ENCODE results near the gene RETN.

RETN gene

DNA sequence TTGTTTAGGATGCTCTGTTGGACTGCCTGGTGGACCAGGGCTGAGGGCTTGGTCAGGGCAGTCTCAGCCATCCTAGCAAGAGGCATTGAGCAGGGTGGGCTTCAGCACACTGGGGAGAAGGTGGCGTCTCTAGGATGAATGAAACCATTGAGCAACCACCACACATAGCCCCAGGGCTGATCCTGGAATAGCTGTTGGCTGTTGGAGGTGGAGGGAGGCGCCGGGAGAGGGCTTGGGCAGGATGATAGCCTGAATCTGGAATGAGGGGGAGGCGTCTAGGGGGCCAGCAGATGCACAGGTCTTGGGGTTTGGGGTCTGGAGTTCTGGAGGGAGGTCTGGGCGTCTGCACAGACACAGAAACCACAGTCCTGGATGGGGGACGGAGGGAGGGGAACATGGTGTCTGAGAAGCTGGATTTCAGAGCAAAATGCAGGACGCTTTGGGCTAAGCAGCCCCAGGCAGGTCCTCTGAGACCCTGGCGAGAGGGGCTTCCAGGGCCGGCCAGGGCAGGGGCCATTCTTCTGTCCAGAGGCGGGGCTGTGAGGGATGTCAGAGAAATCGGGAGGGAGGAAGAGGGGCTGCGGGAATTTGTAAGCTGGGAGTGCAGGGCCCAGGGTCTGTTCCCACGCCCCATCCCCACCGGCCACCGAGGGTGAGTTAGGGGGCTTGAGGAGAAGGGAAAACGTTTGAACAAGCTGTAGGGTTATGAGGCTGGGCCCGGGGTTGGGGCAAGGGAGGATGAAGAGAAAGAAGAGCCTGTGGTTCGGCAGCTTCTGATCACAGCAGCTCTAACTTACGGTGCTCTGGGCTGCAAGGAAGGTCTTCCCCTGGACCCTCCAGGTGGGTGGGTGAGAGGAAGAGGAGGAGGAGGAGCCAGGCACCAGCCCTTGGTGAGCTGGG, 16.9 kb downstream of the RETN start:
- no peak for DNase-seq (ENCODE audit: low read depth)

- DNase-seq (ENCODE audit: low read depth), result no peak
Observed at GRCh38 chr19:7687177-7687576, 18.3 kb downstream of the RETN start.

- DNase-seq (ENCODE audit: low read depth), result no peak
Observed at GRCh38 chr19:7689165-7689564, 20.3 kb downstream of the RETN start.

GRCh38 chr19:7690779-7691258, 22.0 kb downstream of the RETN start:
- no peak for DNase-seq (ENCODE audit: low read depth)

GRCh38 chr19:7691497-7691896, 22.6 kb downstream of the RETN start:
- no peak for DNase-seq (ENCODE audit: low read depth)

DNA sequence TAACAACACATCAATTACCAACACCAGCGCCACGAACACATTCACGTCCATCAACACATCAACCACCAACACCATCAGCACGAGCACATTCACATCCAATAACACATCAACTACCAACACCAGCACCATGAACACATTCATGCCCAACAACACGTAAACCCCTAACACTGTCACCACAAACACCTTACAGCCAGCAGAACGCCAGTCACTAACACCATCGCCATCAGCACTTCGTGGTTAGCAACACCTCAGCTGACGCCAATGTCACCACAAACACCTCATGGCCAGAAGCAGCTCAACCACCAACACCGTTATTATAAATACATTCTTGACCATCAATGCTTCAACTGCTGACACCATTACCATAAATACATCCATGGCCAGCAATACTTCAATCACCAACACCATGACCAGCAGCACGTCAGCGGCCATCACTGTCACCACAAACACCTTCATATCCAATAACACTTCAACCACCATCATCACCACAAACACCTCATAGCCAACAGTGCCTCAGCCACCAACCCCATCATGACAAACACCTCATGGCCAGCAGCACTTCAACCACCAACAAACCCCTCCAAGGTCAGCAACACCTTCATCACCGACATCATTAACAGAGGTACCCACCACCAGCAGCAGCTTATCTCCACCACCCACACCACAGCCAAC, 23.7 kb downstream of the RETN start:
- DNase-seq (ENCODE audit: low read depth), result no peak

DNA sequence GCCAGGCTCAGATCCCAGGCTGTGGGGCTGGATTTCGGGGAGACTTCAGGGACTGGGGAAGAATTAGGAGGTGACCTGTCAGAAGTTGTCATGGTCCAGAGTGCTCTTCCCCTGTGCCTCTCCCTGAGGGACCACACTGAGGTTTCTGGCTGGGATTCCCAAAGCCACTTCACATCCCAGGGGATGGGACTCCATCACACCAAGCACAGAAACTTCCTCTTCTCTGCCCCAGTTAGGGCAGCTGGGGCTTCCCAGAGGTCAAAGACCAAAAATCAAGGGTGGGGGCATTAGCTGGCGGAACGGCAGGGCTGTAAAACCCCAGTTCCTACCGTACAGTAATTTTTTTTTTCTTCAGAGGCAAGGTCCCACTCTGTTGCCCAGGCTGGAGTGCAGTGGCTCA, 25.6 kb downstream of the RETN start:
- DNase-seq (ENCODE audit: low read depth), result no peak

DNA sequence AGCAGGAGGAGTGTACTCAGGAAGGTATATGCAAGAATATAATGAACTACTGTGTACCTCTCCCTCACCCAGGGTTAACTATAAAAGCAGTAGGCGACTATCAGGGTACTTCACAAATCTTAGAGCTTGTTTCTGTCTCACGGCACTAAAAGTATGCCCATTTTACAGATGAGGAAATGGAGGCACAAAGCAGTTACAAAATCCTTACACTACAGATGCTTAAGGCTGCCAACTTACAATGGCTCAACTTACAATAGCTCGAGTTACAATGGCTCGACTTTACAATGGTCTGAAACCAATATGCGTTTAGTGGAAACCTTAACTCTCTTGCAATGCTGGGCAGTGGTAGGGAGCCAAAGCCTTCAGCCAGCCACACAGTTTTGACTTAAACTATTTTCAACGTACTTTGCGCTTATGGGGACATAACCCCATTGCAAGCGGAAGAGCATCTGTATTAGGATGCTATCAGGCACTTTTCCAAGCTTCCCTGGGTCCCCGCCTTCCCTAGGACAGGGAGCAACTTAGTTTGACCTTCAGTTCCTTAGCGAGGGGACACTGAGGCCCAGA, 29.0 kb downstream of the RETN start:
- DNase-seq (ENCODE audit: low read depth), result no peak

GRCh38 chr19:7698583-7698982, 29.7 kb downstream of the RETN start:
- no peak for DNase-seq (ENCODE audit: low read depth)

DNA sequence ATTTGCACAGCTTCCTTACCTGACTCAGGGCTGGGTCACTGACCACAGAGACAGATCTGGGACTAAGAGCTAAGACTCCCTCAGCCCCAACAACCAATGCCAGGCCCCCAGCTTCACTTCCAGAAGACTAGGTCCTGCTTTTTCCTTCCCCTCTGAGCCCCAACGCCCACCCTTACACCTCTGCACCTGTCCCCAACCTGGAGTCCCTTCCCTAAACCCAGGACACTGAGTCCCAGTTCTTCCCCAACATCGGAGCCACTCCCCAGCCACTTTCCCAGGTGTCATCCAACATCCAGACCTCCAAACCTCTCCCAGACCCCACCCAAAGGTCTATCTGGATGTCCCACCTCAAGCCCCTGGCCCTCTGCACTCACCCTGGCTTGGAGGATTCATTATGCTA, 30.2 kb downstream of the RETN start:
- DNase-seq (ENCODE audit: low read depth), result no peak

GRCh38 chr19:7699417-7700401, 30.9 kb downstream of the RETN start:
- DNase-seq (ENCODE audit: low read depth), result no peak

- no peak for DNase-seq (ENCODE audit: low read depth)
Observed at GRCh38 chr19:7701049-7701653, 32.3 kb downstream of the RETN start.

DNA sequence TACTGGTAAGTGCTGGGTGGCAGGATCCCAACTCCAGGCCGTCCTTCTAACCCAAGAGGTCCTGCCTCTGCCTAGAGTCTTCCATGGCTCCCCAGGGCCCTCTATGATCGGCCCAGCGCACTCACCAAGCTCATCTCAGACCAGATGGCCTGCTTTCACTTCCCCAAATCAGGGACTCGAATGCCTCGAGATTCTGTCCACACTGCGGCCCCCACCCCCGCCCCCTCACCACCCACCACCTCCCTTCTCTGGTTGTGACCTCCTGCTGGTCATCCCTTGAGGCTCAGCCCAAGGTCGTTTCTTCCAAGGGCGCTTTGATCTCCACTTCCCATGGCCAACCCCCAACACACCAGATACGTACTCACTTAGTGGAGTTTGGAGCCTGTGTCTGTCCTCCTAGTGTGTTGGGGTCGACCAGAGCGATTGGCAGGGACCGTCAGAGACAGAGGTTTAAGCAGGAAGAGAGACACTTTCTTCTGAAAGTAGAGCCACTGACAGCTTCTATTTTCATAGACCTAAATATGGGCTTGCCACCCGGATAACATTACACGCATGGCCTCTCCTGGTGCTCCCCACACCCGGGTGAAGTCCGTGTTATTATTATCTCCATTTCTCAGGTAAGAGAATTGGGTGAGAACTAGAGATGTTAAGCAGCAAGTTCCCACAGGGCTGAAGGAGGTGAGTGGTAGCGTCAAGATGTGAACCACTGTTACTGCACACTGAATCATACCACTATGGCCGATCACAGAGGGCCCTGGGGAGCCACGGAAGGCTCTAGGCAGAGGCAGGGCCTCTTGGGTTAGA, 33.0 kb downstream of the RETN start, which contains the start of gene FCER2:
FCER2 (minus strand) TSS at position 478 of the 804 bp plus-strand sequence. CDS start 2,371 bp downstream, outside the sequence.
- DNase-seq (ENCODE audit: low read depth), result no peak

GRCh38 chr19:7703332-7703731, 34.5 kb downstream of the RETN start:
- no peak for DNase-seq (ENCODE audit: low read depth)

DNA sequence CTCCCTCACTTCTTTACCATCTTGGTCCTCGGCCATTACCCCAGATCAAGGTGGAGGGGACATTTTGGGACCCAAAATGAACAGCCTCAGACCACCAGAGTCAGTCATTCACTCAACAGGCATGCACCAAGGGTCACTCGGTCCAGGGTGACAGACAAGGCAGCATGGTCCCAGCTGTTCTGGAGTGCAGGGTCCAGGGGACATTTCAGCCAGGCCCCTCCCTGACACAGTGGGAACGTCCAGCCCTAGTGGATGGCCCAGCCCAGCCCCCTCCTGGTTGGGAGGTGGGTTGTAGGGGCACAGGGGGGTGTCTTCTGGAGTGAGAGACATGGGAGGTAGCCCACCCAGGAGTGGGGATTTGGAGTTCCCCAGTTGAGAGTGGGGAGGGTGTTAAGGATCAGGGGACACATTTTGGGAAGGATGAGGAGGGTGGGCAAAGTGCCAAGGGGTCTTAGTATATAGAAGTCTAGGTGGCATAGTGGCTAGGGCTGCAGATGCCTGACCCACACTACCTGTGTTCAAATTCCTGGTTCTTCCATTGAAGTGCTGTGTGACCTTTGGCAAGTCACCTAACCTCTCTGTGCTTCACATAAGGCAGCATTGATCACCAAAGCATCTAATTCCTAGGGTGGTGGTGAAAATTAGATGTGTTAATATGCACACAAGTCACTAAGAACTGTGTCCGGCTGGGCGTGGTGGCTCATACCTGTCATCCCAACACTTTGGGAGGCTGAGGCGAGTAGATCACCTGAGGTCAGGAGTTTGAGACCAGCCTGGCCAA, 35.6 kb downstream of the RETN start:
- no peak for DNase-seq (ENCODE audit: low read depth)

GRCh38 chr19:7705387-7706187, 36.7 kb downstream of the RETN start:
- no peak for DNase-seq (ENCODE audit: low read depth)

DNA sequence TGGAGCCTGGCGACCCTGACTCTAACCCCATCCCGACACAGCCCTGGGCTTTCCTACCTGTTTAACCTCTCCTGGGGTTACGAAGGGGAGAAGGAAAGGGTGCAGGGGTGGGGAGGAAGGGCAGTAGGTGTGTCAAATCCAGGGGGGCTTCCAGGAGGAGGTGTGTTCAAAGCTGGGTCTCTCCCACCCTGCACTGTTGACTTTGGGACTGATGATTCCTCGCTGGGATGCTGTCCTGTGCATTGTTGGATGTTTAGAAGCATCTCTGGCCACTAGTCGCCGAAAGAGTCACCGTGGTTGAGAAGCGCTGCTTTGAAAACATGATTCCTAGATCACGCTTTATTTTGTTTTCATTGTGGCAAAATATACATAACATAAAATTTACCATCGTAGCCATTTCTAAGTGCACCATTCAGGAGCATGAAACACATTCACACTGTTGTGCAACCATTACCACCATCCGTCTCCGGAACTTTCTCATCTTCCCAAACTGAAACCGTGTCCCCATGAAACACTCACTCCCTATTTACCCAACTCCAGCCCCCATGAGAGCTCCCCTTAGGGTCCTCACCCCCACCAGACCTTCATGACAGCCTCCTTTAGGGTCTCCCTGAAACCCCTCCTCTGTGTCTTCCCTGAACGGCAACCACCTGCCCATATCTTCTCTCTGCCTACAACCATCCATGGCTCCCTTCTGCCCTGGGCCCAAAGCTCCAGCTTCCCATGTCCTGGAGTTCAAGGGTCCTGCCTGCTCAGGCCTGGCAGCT, 37.5 kb downstream of the RETN start:
- DNase-seq (ENCODE audit: low read depth), result no peak

DNA sequence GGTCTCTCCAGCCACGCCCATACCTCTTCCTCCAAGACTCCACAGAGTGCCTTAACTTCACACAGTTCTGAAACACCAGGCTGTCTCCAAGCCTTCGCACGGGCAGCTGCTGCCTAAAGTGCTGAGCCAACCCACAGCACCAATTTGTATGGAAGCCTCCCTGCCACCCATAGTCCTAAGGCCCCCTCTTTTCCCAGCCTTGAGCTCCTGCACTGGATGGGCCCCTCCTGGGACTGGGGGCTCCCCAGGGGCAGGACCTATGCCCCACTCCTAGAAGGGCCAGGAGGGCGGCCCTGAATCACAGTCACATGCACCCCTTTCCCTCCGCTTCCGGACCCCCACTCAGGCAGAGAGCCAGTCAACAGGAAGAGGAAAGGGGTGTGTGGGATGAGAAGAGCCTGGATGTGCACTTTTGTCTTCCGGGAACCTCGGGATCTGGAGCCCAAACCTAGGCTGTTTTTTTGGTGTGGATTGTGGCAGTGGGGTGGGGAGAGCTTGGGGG, 38.2 kb downstream of the RETN start:
- no peak for DNase-seq (ENCODE audit: low read depth)

Measured in HS-5 (cell line).